HCT116 (cell line): Measurements from ENCODE around the gene PCDHGA4. TPM values are rescaled to one million over a fixed set of nuclear protein-coding genes. Genes with fewer than 3 reads are reported as not detected.

ENCODE experiments used
- ATAC-seq: fragments of 200-7000 bp; cut with Tn5 transposase; 2 replicates; pipeline ENCODE4 v1.9.1; 2020; ENCODE audit warnings: mild to moderate bottlenecking, moderate library complexity
- BruUV-seq: library from RNA; stranded (reverse); fragments of 400-500 nt; replicated peaks from 2 replicates; lab custom pipeline; 2021; lab: Mats Ljungman, UMichigan
- CTCF ChIA-PET: fragments of 300-600 bp; sonication (Branson Sonifier 250); formaldehyde crosslinking; loops from one replicate; lab custom pipeline; 2021; ENCODE audit warnings: antibody characterized with exemption; lab: Charles Lee
- POLR2A ChIA-PET: fragments of 300-600, 350-600 bp; sonication (Branson Sonifier 250); formaldehyde crosslinking; loops from one replicate; lab custom pipeline; 2021; ENCODE audit warnings: antibody characterized with exemption; lab: Charles Lee
- RAD21 ChIA-PET, 2 experiments: fragments of 300-600 bp; sonication (Branson Sonifier 250); formaldehyde crosslinking; loops; one replicate each; lab custom pipeline; 2023; ENCODE audit warnings: low total read pairs in 2 of 2; ENCODE audit not compliant: uncharacterized antibody in 2 of 2, unreplicated experiment in 2 of 2, low non-redundant PET in 1 of 2; lab: Charles Lee
- DNase-seq: peaks from one replicate; pipeline ENCODE4 v3.0.0-alpha.2; 2010; ENCODE audit warnings: low read depth, low spot score
- H2AFZ ChIP-seq: fragments of 200-600 bp; shearing (Covaris generic), sonication (generic); 2 replicates; pipeline ENCODE4 v1.6.1; 2017; ENCODE audit warnings: low read depth, mixed run types, mixed read lengths, antibody characterized with exemption, low read length; ENCODE audit not compliant: poor library complexity, severe bottlenecking
- H3K27ac ChIP-seq: 2 replicates; pipeline ENCODE4 v1.5.1; 2012; ENCODE audit warnings: low read depth, low read length
- H3K27me3 ChIP-seq: fragments of 200-600 bp; sonication (generic); 2 replicates; pipeline ENCODE4 v1.6.1; 2016; ENCODE audit warnings: mixed run types, low read length, mixed read lengths; ENCODE audit not compliant: insufficient read depth
- H3K36me3 ChIP-seq, 2 experiments: fragments of 200-500 bp in 1 of 2; fragments of 200-600 bp in 1 of 2; sonication (Bioruptor generic) in 1 of 2; sonication (generic) in 1 of 2; 2 replicates each; pipeline versions ENCODE4 v1.5.1 to v1.6.1; 2014 to 2016; ENCODE audit warnings: low read length in 2 of 2, inconsistent platforms in 1 of 2, mixed read lengths in 1 of 2, mixed run types in 1 of 2; ENCODE audit not compliant: insufficient read depth in 2 of 2, control insufficient read depth in 1 of 2
- H3K4me1 ChIP-seq, 2 experiments: fragments of 200-600 bp in 1 of 2; sonication (generic) in 1 of 2; 2 replicates each; pipeline versions ENCODE4 v1.5.1 to v1.6.1; 2012 to 2017; ENCODE audit warnings: low read length in 2 of 2, inconsistent platforms in 1 of 2, mild to moderate bottlenecking in 1 of 2, mixed read lengths in 1 of 2, mixed run types in 1 of 2, moderate library complexity in 1 of 2; ENCODE audit not compliant: insufficient read depth in 2 of 2, control insufficient read depth in 1 of 2
- H3K4me2 ChIP-seq: fragments of 200-600 bp; sonication (generic); 2 replicates; pipeline ENCODE4 v1.6.1; 2017; ENCODE audit warnings: mixed run types, low read length, mixed read lengths
- H3K4me3 ChIP-seq, 2 experiments: fragments of 200-600 bp in 1 of 2; sonication (generic) in 1 of 2; replicated peaks in 1 of 2; 2 replicates each; pipeline ENCODE4 v1.5.1; 2011 to 2016; ENCODE audit warnings: low read length in 2 of 2, control low read depth in 1 of 2, low read depth in 1 of 2, mild to moderate bottlenecking in 1 of 2, mixed read lengths in 1 of 2, mixed run types in 1 of 2
- H3K79me2 ChIP-seq: fragments of 200-600 bp; sonication (generic); 2 replicates; pipeline ENCODE4 v1.6.1; 2017; ENCODE audit warnings: mild to moderate bottlenecking, mixed run types, low read length, moderate library complexity, mixed read lengths; ENCODE audit not compliant: insufficient read depth
- H3K9ac ChIP-seq: fragments of 200-600 bp; sonication (generic); 2 replicates; pipeline ENCODE4 v1.6.1; 2016; ENCODE audit warnings: low read length, mixed read lengths
- H3K9me2 ChIP-seq: fragments of 200-600 bp; sonication (generic), shearing (Covaris generic); 2 replicates; pipeline ENCODE4 v1.6.1; 2017; ENCODE audit warnings: mixed run types, mild to moderate bottlenecking, moderate library complexity; ENCODE audit not compliant: insufficient read depth
- H3K9me3 ChIP-seq, 2 experiments: fragments of 200-500 bp in 1 of 2; fragments of 200-600 bp in 1 of 2; sonication (Bioruptor generic) in 1 of 2; sonication (generic) in 1 of 2; 2 replicates each; pipeline ENCODE4 v1.6.1; 2014 to 2017; ENCODE audit warnings: low read length in 2 of 2, mixed read lengths in 2 of 2, inconsistent platforms in 1 of 2, low read depth in 1 of 2, mild to moderate bottlenecking in 1 of 2, mixed run types in 1 of 2, moderate library complexity in 1 of 2; ENCODE audit not compliant: control insufficient read depth in 1 of 2, insufficient read depth in 1 of 2
- H4K20me1 ChIP-seq: fragments of 200-600 bp; sonication (generic), shearing (Covaris generic); 2 replicates; pipeline ENCODE4 v1.6.1; 2017; ENCODE audit warnings: mixed run types, mild to moderate bottlenecking, moderate library complexity; ENCODE audit not compliant: insufficient read depth
- CBX3 ChIP-seq: IDR thresholded peaks from 2 replicates; pipeline ENCODE4 v1.6.1; 2012; ENCODE audit warnings: low read depth
- ELF1 ChIP-seq: IDR thresholded peaks from 2 replicates; pipeline ENCODE4 v1.6.1; 2012; ENCODE audit warnings: low read depth, borderline replicate concordance
- EZH2 ChIP-seq: fragments of 200-600 bp; sonication (generic); IDR thresholded peaks from 2 replicates; pipeline ENCODE4 v1.6.1; 2017; ENCODE audit warnings: antibody characterized with exemption, mixed run types
- FOSL1 ChIP-seq: IDR thresholded peaks from 2 replicates; pipeline ENCODE4 v1.6.1; 2012; ENCODE audit warnings: low read depth
- POLR2A ChIP-seq: IDR thresholded peaks from 2 replicates; pipeline ENCODE4 v1.7.0; 2011; ENCODE audit warnings: borderline replicate concordance; ENCODE audit not compliant: insufficient read depth, insufficient read length; ENCODE audit errors: extremely low read depth
- RAD21 ChIP-seq: IDR thresholded peaks from 2 replicates; pipeline ENCODE4 v1.6.1; 2012; ENCODE audit warnings: low read depth, mild to moderate bottlenecking
- SIN3A ChIP-seq: IDR thresholded peaks from 2 replicates; pipeline ENCODE4 v1.6.1; 2012; ENCODE audit warnings: low read depth
- SRF ChIP-seq: IDR thresholded peaks from 2 replicates; pipeline ENCODE4 v1.6.1; 2012; ENCODE audit warnings: low read depth
- TCF7L2 ChIP-seq: IDR thresholded peaks from 2 replicates; pipeline ENCODE4 v1.7.0; 2011; ENCODE audit warnings: borderline replicate concordance, inconsistent platforms; ENCODE audit not compliant: insufficient read depth, insufficient read length; ENCODE audit errors: extremely low read depth
- ZNF274 ChIP-seq: fragments of 200-500 bp; sonication (Bioruptor generic); IDR thresholded peaks from 2 replicates; pipeline ENCODE4 v1.6.1; 2014; ENCODE audit warnings: mild to moderate bottlenecking, low read depth, low read length, inconsistent platforms
- intact Hi-C: fragments of 100-400 bp; cut with micrococcal nuclease; formaldehyde crosslinking; loops from 2 replicates; pipeline ENCODE4 v1.10.0; 2022
- total RNA-seq: library from RNA; stranded (reverse); gene quantifications from one replicate; pipeline ENCODE4 v1.2.1, GENCODE V29; 2021; ENCODE audit not compliant: unreplicated experiment
- TF ChIP-seq, protein P1 (sequence below): IDR thresholded peaks from 2 replicates; pipeline ENCODE4 v1.6.1; 2012
- TF ChIP-seq, protein P2 (sequence below), 3 experiments: fragments of 200-600 bp in 1 of 3; sonication (generic) in 1 of 3; IDR thresholded peaks in 2 of 3; conservative IDR thresholded peaks in 1 of 3; 2 replicates each; pipeline ENCODE4 v1.5.1; 2012 to 2017; ENCODE audit warnings: low read depth in 2 of 3, low read length in 2 of 3, antibody characterized with exemption in 1 of 3, borderline replicate concordance in 1 of 3, control low read depth in 1 of 3, mild to moderate bottlenecking in 1 of 3, mixed read lengths in 1 of 3, mixed run types in 1 of 3, moderate library complexity in 1 of 3; ENCODE audit not compliant: insufficient read depth in 1 of 3
- TF ChIP-seq, protein P3 (sequence below): IDR thresholded peaks from 2 replicates; pipeline ENCODE4 v1.6.1; 2012; ENCODE audit warnings: low read depth

Gene PCDHGA4
- total RNA-seq, 1 experiment from 2014 or later, result not detected

DNA sequence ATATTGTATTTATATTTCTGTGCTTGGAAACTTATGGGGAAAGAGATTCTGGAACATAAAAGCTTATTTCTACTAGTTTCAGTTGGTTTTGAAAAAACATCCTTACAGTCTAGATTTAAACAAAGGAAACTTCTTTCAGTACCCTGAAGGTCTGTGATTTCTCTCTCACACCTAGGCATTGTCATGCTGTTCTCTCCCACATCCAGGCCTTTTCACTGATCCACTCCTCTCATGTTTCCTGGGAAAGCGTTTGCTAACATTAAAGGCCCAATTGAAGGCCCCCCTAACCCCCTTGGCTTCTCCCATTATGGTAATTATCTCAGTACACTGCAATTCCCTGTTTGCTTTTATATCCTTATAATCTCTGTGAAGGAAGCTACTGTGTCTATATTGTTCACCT is 12.0 kb upstream of the PCDHGA4 start:
- Histone ChIP-seq H3K4me3 (no peak overlapping the region), H2AFZ (no peak overlapping the region), H3K27me3 (no peaks in the 10 kb centered on the region), H3K79me2 (no peaks in the 10 kb centered on the region), H3K4me2 (no peak overlapping the region), H3K9me2 (no peaks in the 10 kb centered on the region), H3K9me3 (peaks cover 4% of the 10 kb centered on the region in 2 experiments; a peak in 2 of 4 replicates), H3K4me1 (no peaks in the 10 kb centered on the region), H3K9ac (no peak overlapping the region), H3K27ac (no peak overlapping the region)
- DNase-seq (no peak), ATAC-seq (no peak)
- no TSS peak for BruUV-seq
- POLR2A ChIA-PET, result no interaction called here
- CTCF ChIA-PET, result no interaction called here
- TF ChIP-seq EZH2, result no peak
- no peak for TF ChIP-seq RAD21
- no peak for TF ChIP-seq TCF7L2
- TF ChIP-seq SRF, result no peak
- TF ChIP-seq, protein P1, sequence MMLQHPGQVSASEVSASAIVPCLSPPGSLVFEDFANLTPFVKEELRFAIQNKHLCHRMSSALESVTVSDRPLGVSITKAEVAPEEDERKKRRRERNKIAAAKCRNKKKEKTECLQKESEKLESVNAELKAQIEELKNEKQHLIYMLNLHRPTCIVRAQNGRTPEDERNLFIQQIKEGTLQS, result no peak
- no peak for TF ChIP-seq POLR2A
- no peak for TF ChIP-seq ELF1
- no peak for TF ChIP-seq SIN3A
- TF ChIP-seq, protein P2, sequence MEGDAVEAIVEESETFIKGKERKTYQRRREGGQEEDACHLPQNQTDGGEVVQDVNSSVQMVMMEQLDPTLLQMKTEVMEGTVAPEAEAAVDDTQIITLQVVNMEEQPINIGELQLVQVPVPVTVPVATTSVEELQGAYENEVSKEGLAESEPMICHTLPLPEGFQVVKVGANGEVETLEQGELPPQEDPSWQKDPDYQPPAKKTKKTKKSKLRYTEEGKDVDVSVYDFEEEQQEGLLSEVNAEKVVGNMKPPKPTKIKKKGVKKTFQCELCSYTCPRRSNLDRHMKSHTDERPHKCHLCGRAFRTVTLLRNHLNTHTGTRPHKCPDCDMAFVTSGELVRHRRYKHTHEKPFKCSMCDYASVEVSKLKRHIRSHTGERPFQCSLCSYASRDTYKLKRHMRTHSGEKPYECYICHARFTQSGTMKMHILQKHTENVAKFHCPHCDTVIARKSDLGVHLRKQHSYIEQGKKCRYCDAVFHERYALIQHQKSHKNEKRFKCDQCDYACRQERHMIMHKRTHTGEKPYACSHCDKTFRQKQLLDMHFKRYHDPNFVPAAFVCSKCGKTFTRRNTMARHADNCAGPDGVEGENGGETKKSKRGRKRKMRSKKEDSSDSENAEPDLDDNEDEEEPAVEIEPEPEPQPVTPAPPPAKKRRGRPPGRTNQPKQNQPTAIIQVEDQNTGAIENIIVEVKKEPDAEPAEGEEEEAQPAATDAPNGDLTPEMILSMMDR (IDR thresholded peaks at IDR 0.05 in 2 of 3, conservative IDR thresholded peaks at IDR 0.05 in 1 of 3; ENCODE audit: borderline replicate concordance in 1 of 3, insufficient read depth in 1 of 3, low read depth in 2 of 3, low read length in 2 of 3), result no peak
- no peak for TF ChIP-seq ZNF274
- TF ChIP-seq FOSL1, result no peak
- no peak for TF ChIP-seq CBX3
- TF ChIP-seq, protein P3, sequence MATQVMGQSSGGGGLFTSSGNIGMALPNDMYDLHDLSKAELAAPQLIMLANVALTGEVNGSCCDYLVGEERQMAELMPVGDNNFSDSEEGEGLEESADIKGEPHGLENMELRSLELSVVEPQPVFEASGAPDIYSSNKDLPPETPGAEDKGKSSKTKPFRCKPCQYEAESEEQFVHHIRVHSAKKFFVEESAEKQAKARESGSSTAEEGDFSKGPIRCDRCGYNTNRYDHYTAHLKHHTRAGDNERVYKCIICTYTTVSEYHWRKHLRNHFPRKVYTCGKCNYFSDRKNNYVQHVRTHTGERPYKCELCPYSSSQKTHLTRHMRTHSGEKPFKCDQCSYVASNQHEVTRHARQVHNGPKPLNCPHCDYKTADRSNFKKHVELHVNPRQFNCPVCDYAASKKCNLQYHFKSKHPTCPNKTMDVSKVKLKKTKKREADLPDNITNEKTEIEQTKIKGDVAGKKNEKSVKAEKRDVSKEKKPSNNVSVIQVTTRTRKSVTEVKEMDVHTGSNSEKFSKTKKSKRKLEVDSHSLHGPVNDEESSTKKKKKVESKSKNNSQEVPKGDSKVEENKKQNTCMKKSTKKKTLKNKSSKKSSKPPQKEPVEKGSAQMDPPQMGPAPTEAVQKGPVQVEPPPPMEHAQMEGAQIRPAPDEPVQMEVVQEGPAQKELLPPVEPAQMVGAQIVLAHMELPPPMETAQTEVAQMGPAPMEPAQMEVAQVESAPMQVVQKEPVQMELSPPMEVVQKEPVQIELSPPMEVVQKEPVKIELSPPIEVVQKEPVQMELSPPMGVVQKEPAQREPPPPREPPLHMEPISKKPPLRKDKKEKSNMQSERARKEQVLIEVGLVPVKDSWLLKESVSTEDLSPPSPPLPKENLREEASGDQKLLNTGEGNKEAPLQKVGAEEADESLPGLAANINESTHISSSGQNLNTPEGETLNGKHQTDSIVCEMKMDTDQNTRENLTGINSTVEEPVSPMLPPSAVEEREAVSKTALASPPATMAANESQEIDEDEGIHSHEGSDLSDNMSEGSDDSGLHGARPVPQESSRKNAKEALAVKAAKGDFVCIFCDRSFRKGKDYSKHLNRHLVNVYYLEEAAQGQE, result no peak
- TF ChIP-seq, all 23 proteins: peak for 0
- RAD21 ChIA-PET, result no interaction called here
- no peaks in the 10 kb centered on the region for H3K36me3 ChIP-seq
- H4K20me1 ChIP-seq, result no peaks in the 10 kb centered on the region
- intact Hi-C loops, result no loop called here
